NCI-H2227 (cell line): ENCODE data around the gene SLC45A2.
A peak's percentile ranks its signal among the peaks of the same experiment; 100 is the strongest.
"Not testable (repeated sequence)": the region's sequence is repeated elsewhere in the genome, so short reads cannot be mapped to it uniquely, and the experiment has no call there.

Experiments
- DNase-seq: peaks from one replicate; lab custom pipeline; 2025; ENCODE audit not compliant: unreplicated experiment; lab: John Stamatoyannopoulos, UW

Gene SLC45A2

DNA sequence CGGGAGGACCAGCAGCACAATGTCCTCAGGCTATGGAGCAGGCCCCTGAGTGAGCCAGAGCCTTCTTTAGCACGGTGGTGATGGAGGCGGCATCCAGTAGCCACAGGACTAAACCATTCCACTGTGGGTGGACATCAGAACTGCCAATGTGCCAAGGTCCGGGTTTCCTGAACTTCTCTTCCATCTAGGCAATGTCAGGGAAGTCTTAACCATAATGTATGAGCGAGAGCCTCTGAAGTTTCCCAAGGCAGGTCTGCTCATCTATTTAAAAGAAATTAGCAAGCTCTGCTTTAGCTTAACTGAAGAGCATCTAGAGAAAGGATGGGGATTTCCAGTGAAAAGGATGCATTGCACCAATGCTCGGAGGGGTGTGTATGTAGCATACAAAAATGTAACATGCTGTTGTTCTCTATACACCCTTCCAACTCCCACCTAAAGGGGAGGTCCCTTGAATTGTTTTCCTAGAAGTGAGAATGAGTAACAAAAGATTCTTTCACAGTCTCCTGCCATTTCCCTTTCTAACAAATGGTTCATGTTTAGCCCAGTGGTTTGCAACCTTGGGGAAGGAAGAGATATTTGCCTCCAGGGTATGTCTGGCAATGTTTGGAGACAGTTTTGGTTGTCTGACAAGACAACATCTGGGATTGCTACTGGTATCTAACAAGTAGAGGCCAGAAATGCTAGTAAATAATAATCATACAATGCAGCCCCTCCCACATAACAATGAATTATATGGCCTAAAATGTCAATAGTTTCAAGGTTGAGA, 54.4 kb downstream of the SLC45A2 start:
- DNase-seq = no peak

DNA sequence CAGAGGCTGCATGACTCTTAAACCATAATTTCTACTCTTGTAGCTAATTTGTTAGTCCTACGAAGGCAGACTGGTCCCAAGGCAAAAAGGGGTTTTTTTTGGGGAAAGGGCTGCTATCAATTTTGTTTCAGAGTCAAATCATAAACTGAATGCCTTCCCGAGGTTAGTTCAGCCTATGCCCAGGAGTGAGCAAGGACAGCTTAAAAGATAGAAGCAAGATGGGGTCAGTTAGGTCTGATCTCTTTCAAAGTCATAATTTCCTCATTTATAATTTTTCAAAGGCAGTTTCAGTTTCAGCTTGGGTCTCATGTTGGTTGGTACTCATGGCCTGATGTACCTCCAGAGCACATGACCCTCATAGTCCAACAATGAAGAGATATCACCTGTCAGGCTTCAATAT, 56.2 kb downstream of the SLC45A2 start:
- DNase-seq = no peak

DNA sequence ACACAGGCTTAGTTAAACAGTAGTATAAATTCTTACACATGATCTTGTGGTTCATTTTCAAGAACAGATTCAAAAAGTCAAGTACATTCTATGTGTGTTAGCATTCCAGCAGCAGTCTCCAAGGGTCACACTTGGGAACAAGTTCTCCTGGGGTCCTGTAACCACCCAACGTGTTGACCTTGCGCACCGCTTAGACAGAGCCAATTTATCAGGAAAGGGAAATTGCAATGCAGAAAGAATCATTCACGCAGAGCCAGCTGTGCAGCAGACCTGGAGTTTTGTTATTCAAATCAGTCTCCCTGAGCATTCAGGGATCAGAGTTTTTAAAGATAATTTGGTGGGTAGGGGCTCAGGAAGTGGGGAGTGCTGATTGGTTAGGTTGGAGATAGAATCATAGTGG, 56.8 kb downstream of the SLC45A2 start:
- DNase-seq = peak; percentile 20

- no peak for DNase-seq
These were observed 59.2 kb downstream of the SLC45A2 start for GRCh38 chr5:33925278-33925677.

- no peak for DNase-seq
These were observed 63.5 kb downstream of the SLC45A2 start for GRCh38 chr5:33921002-33921401.

- not testable (repeated sequence) for DNase-seq
These were observed 69.6 kb downstream of the SLC45A2 start for GRCh38 chr5:33914844-33915243.

GRCh38 chr5:33906248-33906647, 78.2 kb downstream of the SLC45A2 start:
- not testable (repeated sequence) for DNase-seq

DNA sequence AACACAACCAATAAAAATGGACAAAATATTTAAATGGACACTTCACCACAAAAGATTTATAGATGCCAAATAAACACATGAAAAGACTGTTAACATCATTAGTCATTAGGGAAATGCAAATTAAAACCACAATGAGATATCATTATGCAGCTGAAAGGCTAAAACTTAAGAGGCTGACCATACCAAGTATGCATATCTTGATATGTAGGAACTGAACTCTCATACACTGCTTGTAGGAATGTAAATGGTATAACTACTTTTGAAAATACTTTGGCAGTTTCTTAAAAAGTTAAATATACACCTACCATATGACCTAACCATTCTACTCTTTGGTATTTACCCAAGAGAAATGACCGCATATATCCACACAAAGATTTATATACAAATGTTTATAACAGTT, 79.1 kb downstream of the SLC45A2 start:
- no peak for DNase-seq

DNA sequence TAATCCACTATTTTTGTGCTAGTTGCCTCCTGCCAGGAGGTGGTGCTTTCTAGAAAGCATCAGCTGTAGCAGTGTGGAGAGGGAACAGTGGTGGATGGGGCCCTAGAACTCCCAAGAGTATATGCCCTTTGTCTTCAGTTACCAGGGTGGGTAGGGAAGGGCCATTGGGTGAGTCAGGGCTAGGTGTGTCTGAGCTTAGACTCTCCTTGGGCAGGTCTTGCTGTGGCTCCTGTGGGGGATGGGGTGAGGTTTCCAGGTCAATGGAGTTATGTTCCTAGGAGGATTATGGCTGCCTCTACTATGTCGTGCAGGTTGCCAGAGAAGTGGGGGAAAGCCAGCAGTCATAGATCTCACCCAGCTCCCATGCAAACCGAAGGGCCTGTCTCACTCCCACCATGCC, 81.4 kb downstream of the SLC45A2 start:
- no peak for DNase-seq

DNA sequence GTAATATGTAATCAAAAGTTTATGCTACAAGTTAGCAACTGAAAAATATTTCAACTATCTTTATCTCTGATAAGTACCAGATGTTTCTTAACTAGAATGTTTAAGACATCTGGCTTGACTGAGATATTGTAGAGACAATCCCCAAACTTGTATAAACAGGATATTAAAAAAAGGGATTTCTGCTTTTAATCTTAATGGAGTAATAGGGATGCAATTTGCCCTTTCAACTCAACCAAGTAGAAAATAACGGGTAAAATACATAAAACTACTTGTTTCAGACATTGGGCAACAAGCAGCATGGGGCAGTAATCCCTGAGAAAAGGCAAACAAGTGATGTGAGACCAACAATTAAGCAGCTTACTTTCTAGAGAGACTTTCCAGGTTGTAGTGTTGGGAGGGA, 83.3 kb downstream of the SLC45A2 start:
- DNase-seq = no peak
